Measurements from ENCODE around the gene NMT2. TPM values are rescaled to one million over a fixed set of nuclear protein-coding genes. Genes with fewer than 3 reads are reported as not detected.
"Not testable (repeated sequence)": the region's sequence is repeated elsewhere in the genome, so short reads cannot be mapped to it uniquely, and the experiment has no call there.

The NMT2 gene
- total and polyA plus RNA-seq, 4 donors = 33.2 to 43.1 (median 35.9) TPM

- H3K9me3 ChIP-seq (ENCODE audit: control insufficient read depth, insufficient read depth, low read length) = no peaks in the 10 kb centered on the region
- H3K27ac ChIP-seq (ENCODE audit: low read depth, low read length) = no peak overlapping the region
- no peaks in the 10 kb centered on the region for H3K27me3 ChIP-seq (ENCODE audit: control insufficient read depth, insufficient read depth, low read length)
- H3K36me3 ChIP-seq (ENCODE audit: control insufficient read depth, insufficient read depth, low read length) = peaks cover 6% of the 10 kb centered on the region
- 96% methylated on average over 2 of the region's 2 CpGs for WGBS (ENCODE audit: insufficient coverage)
- no peak for DNase-seq (ENCODE audit: low read depth in 4 of 6, low spot score in 6 of 6)
- no peak overlapping the region for H3K4me3 ChIP-seq (ENCODE audit: low read depth, low read length)
- H3K4me1 ChIP-seq (ENCODE audit: control insufficient read depth, insufficient read depth, low read length) = no peaks in the 10 kb centered on the region
These were observed 34.1 kb upstream of the NMT2 start for GRCh38 chr10:15202639-15203038.

GRCh38 chr10:15202301-15202621 lies 33.8 kb upstream of the NMT2 start:
- H3K4me3 ChIP-seq (ENCODE audit: low read depth, low read length); H3K27me3 ChIP-seq (ENCODE audit: control insufficient read depth, insufficient read depth, low read length); H3K27ac ChIP-seq (ENCODE audit: low read depth, low read length); H3K4me1 ChIP-seq (ENCODE audit: control insufficient read depth, insufficient read depth, low read length); H3K36me3 ChIP-seq (ENCODE audit: control insufficient read depth, insufficient read depth, low read length); H3K9me3 ChIP-seq (ENCODE audit: control insufficient read depth, insufficient read depth, low read length); DNase-seq (ENCODE audit: low read depth in 4 of 6, low spot score in 6 of 6): not testable (repeated sequence)
- WGBS (ENCODE audit: insufficient coverage) = 83% methylated on average over 7 of the region's 8 CpGs

GRCh38 chr10:15201589-15202300 lies 33.3 kb upstream of the NMT2 start:
- Histone ChIP-seq H3K4me3 (ENCODE audit: low read depth, low read length) (no peak overlapping the region), H3K36me3 (ENCODE audit: control insufficient read depth, insufficient read depth, low read length) (peaks cover 5% of the 10 kb centered on the region), H3K9me3 (ENCODE audit: control insufficient read depth, insufficient read depth, low read length) (no peaks in the 10 kb centered on the region), H3K27ac (ENCODE audit: low read depth, low read length) (no peak overlapping the region), H3K4me1 (ENCODE audit: control insufficient read depth, insufficient read depth, low read length) (no peaks in the 10 kb centered on the region), H3K27me3 (ENCODE audit: control insufficient read depth, insufficient read depth, low read length) (no peaks in the 10 kb centered on the region)
- 61% methylated on average over 3 of the region's 6 CpGs for WGBS (ENCODE audit: insufficient coverage)
- DNase-seq (ENCODE audit: low read depth in 4 of 6, low spot score in 6 of 6) = peak in 2 of 6 donors; percentile 11

GRCh38 chr10:15200626-15201025 lies 32.1 kb upstream of the NMT2 start:
- no peak for DNase-seq (ENCODE audit: low read depth in 4 of 6, low spot score in 6 of 6)
- H3K27ac ChIP-seq (ENCODE audit: low read depth, low read length) = no peak overlapping the region
- no peaks in the 10 kb centered on the region for H3K4me1 ChIP-seq (ENCODE audit: control insufficient read depth, insufficient read depth, low read length)
- no peaks in the 10 kb centered on the region for H3K27me3 ChIP-seq (ENCODE audit: control insufficient read depth, insufficient read depth, low read length)
- peaks cover 3% of the 10 kb centered on the region for H3K36me3 ChIP-seq (ENCODE audit: control insufficient read depth, insufficient read depth, low read length)
- no peak overlapping the region for H3K4me3 ChIP-seq (ENCODE audit: low read depth, low read length)
- WGBS (ENCODE audit: insufficient coverage) = no CpG with 5 or more reads among the region's 2 CpGs
- H3K9me3 ChIP-seq (ENCODE audit: control insufficient read depth, insufficient read depth, low read length) = no peaks in the 10 kb centered on the region

GRCh38 chr10:15197911-15198310 lies 29.4 kb upstream of the NMT2 start:
- 69% methylated on average over 2 of the region's 4 CpGs for WGBS (ENCODE audit: insufficient coverage)
- H3K4me3 ChIP-seq (ENCODE audit: low read depth, low read length) = no peak overlapping the region
- H3K27ac ChIP-seq (ENCODE audit: low read depth, low read length) = no peak overlapping the region
- H3K27me3 ChIP-seq (ENCODE audit: control insufficient read depth, insufficient read depth, low read length) = no peaks in the 10 kb centered on the region
- H3K4me1 ChIP-seq (ENCODE audit: control insufficient read depth, insufficient read depth, low read length) = no peaks in the 10 kb centered on the region
- no peak for DNase-seq (ENCODE audit: low read depth in 4 of 6, low spot score in 6 of 6)
- H3K36me3 ChIP-seq (ENCODE audit: control insufficient read depth, insufficient read depth, low read length) = no peaks in the 10 kb centered on the region
- H3K9me3 ChIP-seq (ENCODE audit: control insufficient read depth, insufficient read depth, low read length) = no peaks in the 10 kb centered on the region

- no peaks in the 10 kb centered on the region for H3K4me1 ChIP-seq (ENCODE audit: control insufficient read depth, insufficient read depth, low read length)
- no CpG with 5 or more reads among the region's 2 CpGs for WGBS (ENCODE audit: insufficient coverage)
- DNase-seq (ENCODE audit: low read depth in 4 of 6, low spot score in 6 of 6) = no peak
- no peaks in the 10 kb centered on the region for H3K27me3 ChIP-seq (ENCODE audit: control insufficient read depth, insufficient read depth, low read length)
- H3K9me3 ChIP-seq (ENCODE audit: control insufficient read depth, insufficient read depth, low read length) = no peaks in the 10 kb centered on the region
- H3K27ac ChIP-seq (ENCODE audit: low read depth, low read length) = no peak overlapping the region
- H3K4me3 ChIP-seq (ENCODE audit: low read depth, low read length) = no peak overlapping the region
- no peaks in the 10 kb centered on the region for H3K36me3 ChIP-seq (ENCODE audit: control insufficient read depth, insufficient read depth, low read length)
These were observed 28.8 kb upstream of the NMT2 start for GRCh38 chr10:15197276-15197675.

GRCh38 chr10:15196021-15196834 lies 27.7 kb upstream of the NMT2 start:
- 83% methylated on average over 10 of the region's 12 CpGs for WGBS (ENCODE audit: insufficient coverage)
- no peaks in the 10 kb centered on the region for H3K4me1 ChIP-seq (ENCODE audit: control insufficient read depth, insufficient read depth, low read length)
- no peak overlapping the region for H3K4me3 ChIP-seq (ENCODE audit: low read depth, low read length)
- no peak overlapping the region for H3K27ac ChIP-seq (ENCODE audit: low read depth, low read length)
- H3K36me3 ChIP-seq (ENCODE audit: control insufficient read depth, insufficient read depth, low read length) = no peaks in the 10 kb centered on the region
- no peaks in the 10 kb centered on the region for H3K9me3 ChIP-seq (ENCODE audit: control insufficient read depth, insufficient read depth, low read length)
- peak in 1 of 6 donors; percentile 16 for DNase-seq (ENCODE audit: low read depth in 4 of 6, low spot score in 6 of 6)
- H3K27me3 ChIP-seq (ENCODE audit: control insufficient read depth, insufficient read depth, low read length) = no peaks in the 10 kb centered on the region

GRCh38 chr10:15189133-15189885 lies 20.8 kb upstream of the NMT2 start:
- DNase-seq (ENCODE audit: low read depth in 4 of 6, low spot score in 6 of 6) = no peak
- Histone ChIP-seq H3K9me3 (ENCODE audit: control insufficient read depth, insufficient read depth, low read length) (no peaks in the 10 kb centered on the region), H3K4me1 (ENCODE audit: control insufficient read depth, insufficient read depth, low read length) (no peaks in the 10 kb centered on the region), H3K27me3 (ENCODE audit: control insufficient read depth, insufficient read depth, low read length) (no peaks in the 10 kb centered on the region), H3K36me3 (ENCODE audit: control insufficient read depth, insufficient read depth, low read length) (peaks cover 2% of the 10 kb centered on the region), H3K27ac (ENCODE audit: low read depth, low read length) (no peak overlapping the region), H3K4me3 (ENCODE audit: low read depth, low read length) (no peak overlapping the region)
- 90% methylated on average over 6 of the region's 11 CpGs for WGBS (ENCODE audit: insufficient coverage)

- Histone ChIP-seq H3K4me3 (ENCODE audit: low read depth, low read length) (no peak overlapping the region), H3K27ac (ENCODE audit: low read depth, low read length) (no peak overlapping the region), H3K4me1 (ENCODE audit: control insufficient read depth, insufficient read depth, low read length) (no peaks in the 10 kb centered on the region), H3K9me3 (ENCODE audit: control insufficient read depth, insufficient read depth, low read length) (no peaks in the 10 kb centered on the region), H3K36me3 (ENCODE audit: control insufficient read depth, insufficient read depth, low read length) (peaks cover 2% of the 10 kb centered on the region), H3K27me3 (ENCODE audit: control insufficient read depth, insufficient read depth, low read length) (no peaks in the 10 kb centered on the region)
- no CpG with 5 or more reads among the region's 5 CpGs for WGBS (ENCODE audit: insufficient coverage)
- no peak for DNase-seq (ENCODE audit: low read depth in 4 of 6, low spot score in 6 of 6)
These were observed 20.1 kb upstream of the NMT2 start for GRCh38 chr10:15188603-15189002.

All from spinal cord (tissue), 10 donors.